Right lobe of liver (tissue), 6 donors: ENCODE results near the gene FHIT. TPM values are rescaled to one million over a fixed set of nuclear protein-coding genes. Genes with fewer than 3 reads are reported as not detected.

ENCODE experiments used
- ATAC-seq, 4 donors: fragments of 200-7000 bp; cut with Tn5 transposase; one replicate each; pipeline ENCODE4 v1.9.1; 2020; ENCODE audit warnings: mild to moderate bottlenecking in 4 of 4, moderate library complexity in 4 of 4
- DNase-seq, 3 donors: peaks; one replicate each; pipeline ENCODE4 v3.0.0-alpha.2; 2020
- H3K27ac ChIP-seq, 3 donors: fragments of 200-600 bp; one replicate each; pipeline ENCODE4 v1.8.0; 2022
- H3K27me3 ChIP-seq, 2 donors: fragments of 200-600 bp; one replicate each; pipeline ENCODE4 v1.8.0; 2022
- H3K36me3 ChIP-seq, 4 donors: fragments of 200-600 bp; sonication (generic) in 1 of 4; one replicate each; pipeline versions ENCODE4 v1.5.1 to v1.8.0; 2017 to 2022; ENCODE audit warnings: control low read depth in 1 of 4
- H3K4me1 ChIP-seq, 4 donors: fragments of 200-600 bp; sonication (generic) in 1 of 4; one replicate each; pipeline versions ENCODE4 v1.5.1 to v1.8.0; 2017 to 2022; ENCODE audit warnings: control low read depth in 1 of 4
- H3K4me3 ChIP-seq, 3 donors: fragments of 200-600 bp; one replicate each; pipeline ENCODE4 v1.8.0; 2022
- H3K9me3 ChIP-seq, 4 donors: fragments of 200-600 bp; sonication (generic) in 1 of 4; one replicate each; pipeline versions ENCODE4 v1.5.1 to v1.8.0; 2017 to 2022; ENCODE audit warnings: control low read depth in 1 of 4
- POLR2A ChIP-seq: fragments of 450-650 bp; IDR thresholded peaks from one replicate; pipeline ENCODE4 v1.6.1; 2017; ENCODE audit warnings: antibody characterized with exemption, mild to moderate bottlenecking
- WGBS: methylation state at CpG from one replicate; pipeline ENCODE4 v1.1.6; 2018; ENCODE audit warnings: low coverage, low lambda C conversion rate; ENCODE audit not compliant: insufficient coverage; ENCODE audit errors: missing lambda C conversion rate; 5-methylcytosine and 5-hydroxymethylcytosine counted together
- intact Hi-C, 2 donors: fragments of 100-400 bp; cut with DNase I; formaldehyde crosslinking; loops; one replicate each; pipeline versions ENCODE4 v1.11.2 to v1.14.1; 2022
- total RNA-seq, 6 experiments: library from RNA; depleted of rRNA in 2 of 6; stranded (reverse); fragments of >200 nt in 2 of 6; fragmentation: NEBNext Ultra II Directional in 3 of 6; extraction: Animal tissue kit (Norgen Biotek cat#: 25700) in 3 of 6; gene quantifications; one replicate each; pipeline versions ENCODE4 v1.1.0 to v1.2.4, GENCODE V29; 2016 to 2023
- TF ChIP-seq, protein P1 (sequence below), 4 donors: fragments of 200-600 bp in 3 of 4; fragments of 450-650 bp in 1 of 4; IDR thresholded peaks; one replicate each; pipeline versions ENCODE4 v1.5.1 to v1.8.0; 2016 to 2022; ENCODE audit warnings: antibody characterized with exemption in 4 of 4, mild to moderate bottlenecking in 2 of 4
- donor health status: DM: no; HTN: yes; CAD: no.
- donor health status: DM: no; HTN: no; CAD: no.
- donor health status: DM: no; HTN: no; CAD: no.
- donor health status: DM: no; HTN: yes; CAD: no.
- donor health status: DM: no; HTN: yes; CAD: no.

The FHIT gene
- total RNA-seq, 6 experiments from 2014 or later = 6.6 to 11.2 (median 8.0) TPM

DNA sequence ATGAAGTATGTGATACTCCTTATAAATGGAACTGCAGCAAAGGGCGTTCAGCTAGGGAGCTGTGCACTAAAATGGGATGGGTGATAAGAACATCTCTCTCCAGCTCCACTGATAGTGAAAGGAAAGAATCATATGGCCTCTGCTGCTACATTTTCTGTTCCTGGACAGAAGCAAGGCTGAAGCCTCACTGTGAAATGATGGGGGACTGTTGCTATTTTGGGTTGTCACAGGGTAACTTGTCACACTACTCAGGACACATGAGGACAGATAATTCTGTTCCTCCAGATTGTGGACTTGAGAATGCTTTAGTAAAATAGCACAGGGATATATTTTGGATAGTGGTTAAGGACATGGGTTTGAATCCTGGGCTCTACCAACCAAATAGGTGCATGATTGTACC lies 423.6 kb downstream of the FHIT start:
- ATAC-seq = no peak
- no peaks in the 10 kb centered on the region for H3K27me3 ChIP-seq
- no peak for TF ChIP-seq POLR2A
- TF ChIP-seq, protein P1, sequence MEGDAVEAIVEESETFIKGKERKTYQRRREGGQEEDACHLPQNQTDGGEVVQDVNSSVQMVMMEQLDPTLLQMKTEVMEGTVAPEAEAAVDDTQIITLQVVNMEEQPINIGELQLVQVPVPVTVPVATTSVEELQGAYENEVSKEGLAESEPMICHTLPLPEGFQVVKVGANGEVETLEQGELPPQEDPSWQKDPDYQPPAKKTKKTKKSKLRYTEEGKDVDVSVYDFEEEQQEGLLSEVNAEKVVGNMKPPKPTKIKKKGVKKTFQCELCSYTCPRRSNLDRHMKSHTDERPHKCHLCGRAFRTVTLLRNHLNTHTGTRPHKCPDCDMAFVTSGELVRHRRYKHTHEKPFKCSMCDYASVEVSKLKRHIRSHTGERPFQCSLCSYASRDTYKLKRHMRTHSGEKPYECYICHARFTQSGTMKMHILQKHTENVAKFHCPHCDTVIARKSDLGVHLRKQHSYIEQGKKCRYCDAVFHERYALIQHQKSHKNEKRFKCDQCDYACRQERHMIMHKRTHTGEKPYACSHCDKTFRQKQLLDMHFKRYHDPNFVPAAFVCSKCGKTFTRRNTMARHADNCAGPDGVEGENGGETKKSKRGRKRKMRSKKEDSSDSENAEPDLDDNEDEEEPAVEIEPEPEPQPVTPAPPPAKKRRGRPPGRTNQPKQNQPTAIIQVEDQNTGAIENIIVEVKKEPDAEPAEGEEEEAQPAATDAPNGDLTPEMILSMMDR (IDR thresholded peaks at IDR 0.05) = no peak
- 90% methylated on average over 1 of the region's 1 CpG for WGBS
- no peak overlapping the region for H3K27ac ChIP-seq
- no peaks in the 10 kb centered on the region for H3K36me3 ChIP-seq
- DNase-seq = no peak
- H3K9me3 ChIP-seq = no peaks in the 10 kb centered on the region
- intact Hi-C loops = no loop called here
- no peak overlapping the region for H3K4me3 ChIP-seq
- no peaks in the 10 kb centered on the region for H3K4me1 ChIP-seq

DNA sequence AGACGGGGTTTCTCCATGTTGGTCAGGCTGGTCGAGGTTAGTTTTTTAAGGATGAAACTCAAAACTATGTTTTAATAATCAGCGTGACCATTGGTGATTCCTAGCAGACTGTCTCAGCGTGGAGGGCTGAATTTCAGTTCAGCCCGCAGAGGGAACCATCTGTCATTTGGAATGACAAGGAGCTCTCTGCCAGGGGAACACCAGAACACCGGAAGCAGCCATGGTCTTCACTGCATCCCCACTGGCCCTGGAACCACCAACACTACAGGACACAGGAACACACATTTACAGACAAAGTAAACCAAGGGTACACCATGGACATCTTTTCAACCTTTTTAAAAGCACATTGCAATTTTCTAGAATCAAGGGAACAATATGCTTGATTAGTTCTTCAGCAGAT lies 424.7 kb downstream of the FHIT start:
- TF ChIP-seq POLR2A = no peak
- TF ChIP-seq, protein P1 (IDR thresholded peaks at IDR 0.05) = no peak
- 93% methylated on average over 3 of the region's 6 CpGs for WGBS
- Histone ChIP-seq H3K27ac (no peak overlapping the region), H3K9me3 (no peaks in the 10 kb centered on the region), H3K4me3 (no peak overlapping the region), H3K4me1 (no peaks in the 10 kb centered on the region), H3K36me3 (no peaks in the 10 kb centered on the region), H3K27me3 (no peaks in the 10 kb centered on the region)
- intact Hi-C loops = no loop called here
- DNase-seq (no peak), ATAC-seq (no peak)

DNA sequence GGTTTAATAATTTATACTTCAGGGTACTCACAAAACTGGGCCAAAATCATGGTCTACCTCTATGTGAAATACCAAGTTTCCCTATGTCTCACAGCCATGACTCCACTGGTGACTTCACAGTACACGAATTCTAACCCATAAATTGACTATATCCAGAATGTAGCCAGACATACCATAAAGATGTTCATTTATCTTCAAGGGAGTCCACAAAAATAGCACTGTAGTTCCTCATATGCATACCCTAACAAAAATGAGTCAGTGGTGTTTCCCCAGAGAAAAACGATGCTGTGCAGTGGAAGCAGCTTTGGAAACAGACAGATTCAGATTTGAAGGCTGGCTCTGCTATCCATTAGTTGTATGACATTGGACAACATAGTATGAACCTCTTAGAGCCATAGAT lies 438.8 kb downstream of the FHIT start:
- Histone ChIP-seq H3K36me3 (no peaks in the 10 kb centered on the region), H3K9me3 (no peaks in the 10 kb centered on the region), H3K27ac (no peak overlapping the region), H3K4me3 (no peak overlapping the region), H3K4me1 (peaks cover 0 to 4% (median 0%) of the 10 kb centered on the region in 4 donors), H3K27me3 (no peaks in the 10 kb centered on the region)
- intact Hi-C loops = no loop called here
- DNase-seq (no peak), ATAC-seq (no peak)
- TF ChIP-seq, protein P1 (IDR thresholded peaks at IDR 0.05) = no peak
- TF ChIP-seq POLR2A = no peak
- WGBS = 75% methylated on average over 2 of the region's 2 CpGs

DNA sequence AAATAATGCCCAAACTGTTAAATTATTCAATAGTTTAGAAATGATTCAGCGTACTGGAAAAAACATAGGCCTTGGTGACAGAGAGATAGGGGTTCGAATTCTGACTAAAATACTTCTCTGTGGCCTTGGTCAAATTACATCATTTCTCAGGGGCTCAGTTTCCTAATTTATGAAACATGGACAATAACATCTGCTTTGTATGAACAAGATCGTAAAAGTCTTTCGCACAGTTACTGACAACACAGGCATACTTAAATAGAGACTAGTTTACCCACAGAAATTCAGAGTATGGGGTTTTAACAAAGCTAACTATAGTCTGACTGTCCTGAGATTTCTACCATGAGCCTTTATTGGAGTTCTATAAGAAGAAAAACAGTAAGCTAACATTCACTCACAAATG lies 440.4 kb downstream of the FHIT start:
- ATAC-seq (no peak), DNase-seq (no peak)
- peaks cover 0 to 4% (median 0%) of the 10 kb centered on the region in 4 donors for H3K4me1 ChIP-seq
- no peaks in the 10 kb centered on the region for H3K9me3 ChIP-seq
- no peak overlapping the region for H3K4me3 ChIP-seq
- TF ChIP-seq, protein P1 (IDR thresholded peaks at IDR 0.05) = no peak
- no peak for TF ChIP-seq POLR2A
- H3K27ac ChIP-seq = no peak overlapping the region
- H3K27me3 ChIP-seq = no peaks in the 10 kb centered on the region
- intact Hi-C loops = no loop called here
- H3K36me3 ChIP-seq = no peaks in the 10 kb centered on the region
- WGBS = 68% methylated on average over 4 of the region's 4 CpGs
